DND-41 (cell line): ENCODE data around the gene PDLIM5.

ENCODE experiments used
- CTCF ChIP-seq: IDR thresholded peaks from 2 replicates; pipeline ENCODE4 v1.5.1; 2012; ENCODE audit warnings: borderline replicate concordance, low read length, moderate library complexity, mild to moderate bottlenecking; ENCODE audit not compliant: poor library complexity, severe bottlenecking; ENCODE audit errors: extremely low read depth
- EZH2 ChIP-seq: IDR thresholded peaks from 3 replicates; pipeline ENCODE4 v1.6.1; 2012; ENCODE audit warnings: borderline replicate concordance, low read depth, mild to moderate bottlenecking, moderate library complexity, low read length, inconsistent platforms; ENCODE audit not compliant: severe bottlenecking

DNA sequence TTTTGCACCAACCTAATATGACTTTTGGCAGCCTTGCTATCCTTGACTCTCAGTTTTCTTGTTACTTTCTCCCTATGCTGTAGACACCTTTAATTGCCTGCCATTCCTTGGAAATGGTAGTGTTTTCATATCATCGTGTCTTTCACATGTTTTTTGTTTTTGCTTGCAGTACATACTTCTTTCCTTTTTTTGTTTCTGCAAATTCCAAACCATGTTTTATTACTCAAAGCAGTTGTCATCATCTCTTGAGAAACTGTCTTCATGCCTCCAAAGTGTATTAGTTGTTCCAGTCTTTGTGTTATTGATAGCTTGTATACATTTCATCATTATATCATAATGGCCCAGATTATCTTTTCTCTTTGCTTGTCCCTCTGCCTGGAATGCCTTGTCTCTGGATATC, 57.1 kb downstream of the PDLIM5 start:
- TF ChIP-seq CTCF (no peak), EZH2 (no peak)
